ENCODE results near the gene SEC31B.

SEC31B gene

GRCh38 chr10:100468978-100469377, 50.7 kb downstream of the SEC31B start:
- no peak overlapping the region for H3K4me3 ChIP-seq (ENCODE audit: low read length)
- no peak overlapping the region for H3K4me2 ChIP-seq (ENCODE audit: low read length)
- H3K27me3 ChIP-seq (ENCODE audit: control insufficient read depth, insufficient read depth, low read length) = peaks cover 68% of the 10 kb centered on the region
- H3K9ac ChIP-seq (ENCODE audit: low read depth, low read length) = no peak overlapping the region
- no peaks in the 10 kb centered on the region for H3K36me3 ChIP-seq (ENCODE audit: insufficient read depth, low read length)
- no peaks in the 10 kb centered on the region for H3K4me1 ChIP-seq (ENCODE audit: control insufficient read depth, insufficient read depth, low read length)
- H3K9me3 ChIP-seq (replicated peaks; ENCODE audit: low read length) = no peaks in the 10 kb centered on the region

GRCh38 chr10:100468322-100468721, 51.3 kb downstream of the SEC31B start:
- Histone ChIP-seq H3K27me3 (ENCODE audit: control insufficient read depth, insufficient read depth, low read length) (peaks cover 68% of the 10 kb centered on the region), H3K9ac (ENCODE audit: low read depth, low read length) (no peak overlapping the region), H3K36me3 (ENCODE audit: insufficient read depth, low read length) (no peaks in the 10 kb centered on the region)

GRCh38 chr10:100462709-100463108, 57.0 kb downstream of the SEC31B start, which contains the start of gene WNT8B:
Gene WNT8B (plus strand): TSS chr10:100463009. CDS start chr10:100463169, 160 bp downstream.
- H3K27me3 ChIP-seq (ENCODE audit: control insufficient read depth, insufficient read depth, low read length) = peaks cover 56% of the 10 kb centered on the region
- no peaks in the 10 kb centered on the region for H3K4me1 ChIP-seq (ENCODE audit: control insufficient read depth, insufficient read depth, low read length)
- no peak within 1 kb of the TSS for H3K4me3 ChIP-seq (ENCODE audit: low read length)
- no peak within 1 kb of the TSS for H3K4me2 ChIP-seq (ENCODE audit: low read length)
- no peak within 1 kb of the TSS for H3K9ac ChIP-seq (ENCODE audit: low read depth, low read length)
- H3K36me3 ChIP-seq (ENCODE audit: insufficient read depth, low read length) = no peaks in the 10 kb centered on the region
- no peaks in the 10 kb centered on the region for H3K9me3 ChIP-seq (replicated peaks; ENCODE audit: low read length)

More at GRCh38 chr10:100468322-100468721, 51.3 kb downstream of the SEC31B start:
- Histone ChIP-seq H3K9me3 (replicated peaks; ENCODE audit: low read length) (no peaks in the 10 kb centered on the region), H3K4me1 (ENCODE audit: control insufficient read depth, insufficient read depth, low read length) (no peaks in the 10 kb centered on the region), H3K4me3 (ENCODE audit: low read length) (no peak overlapping the region), H3K4me2 (ENCODE audit: low read length) (no peak overlapping the region)

- peaks cover 27% of the 10 kb centered on the region for H3K27me3 ChIP-seq (ENCODE audit: control insufficient read depth, insufficient read depth, low read length)
- H3K4me2 ChIP-seq (ENCODE audit: low read length) = no peak overlapping the region
- H3K4me1 ChIP-seq (ENCODE audit: control insufficient read depth, insufficient read depth, low read length) = no peaks in the 10 kb centered on the region
- no peaks in the 10 kb centered on the region for H3K9me3 ChIP-seq (replicated peaks; ENCODE audit: low read length)
- H3K4me3 ChIP-seq (ENCODE audit: low read length) = no peak overlapping the region
- H3K9ac ChIP-seq (ENCODE audit: low read depth, low read length) = no peak overlapping the region
- no peaks in the 10 kb centered on the region for H3K36me3 ChIP-seq (ENCODE audit: insufficient read depth, low read length)
These were observed 70.7 kb downstream of the SEC31B start for GRCh38 chr10:100448951-100449350.

GRCh38 chr10:100447663-100448062, 72.0 kb downstream of the SEC31B start:
- Histone ChIP-seq H3K27me3 (ENCODE audit: control insufficient read depth, insufficient read depth, low read length) (peaks cover 27% of the 10 kb centered on the region), H3K9me3 (replicated peaks; ENCODE audit: low read length) (no peaks in the 10 kb centered on the region), H3K4me1 (ENCODE audit: control insufficient read depth, insufficient read depth, low read length) (no peaks in the 10 kb centered on the region), H3K4me3 (ENCODE audit: low read length) (no peak overlapping the region), H3K36me3 (ENCODE audit: insufficient read depth, low read length) (no peaks in the 10 kb centered on the region), H3K9ac (ENCODE audit: low read depth, low read length) (no peak overlapping the region), H3K4me2 (ENCODE audit: low read length) (no peak overlapping the region)

- H3K4me3 ChIP-seq (ENCODE audit: low read length) = no peak overlapping the region
- no peaks in the 10 kb centered on the region for H3K4me1 ChIP-seq (ENCODE audit: control insufficient read depth, insufficient read depth, low read length)
- H3K4me2 ChIP-seq (ENCODE audit: low read length) = no peak overlapping the region
- no peaks in the 10 kb centered on the region for H3K36me3 ChIP-seq (ENCODE audit: insufficient read depth, low read length)
- no peaks in the 10 kb centered on the region for H3K9me3 ChIP-seq (replicated peaks; ENCODE audit: low read length)
- H3K27me3 ChIP-seq (ENCODE audit: control insufficient read depth, insufficient read depth, low read length) = peaks cover 27% of the 10 kb centered on the region
- no peak overlapping the region for H3K9ac ChIP-seq (ENCODE audit: low read depth, low read length)
These were observed 73.4 kb downstream of the SEC31B start for GRCh38 chr10:100446130-100446761.

GRCh38 chr10:100442548-100442947, 77.1 kb downstream of the SEC31B start:
- Histone ChIP-seq H3K27me3 (ENCODE audit: control insufficient read depth, insufficient read depth, low read length) (peaks cover 12% of the 10 kb centered on the region), H3K9ac (ENCODE audit: low read depth, low read length) (no peak overlapping the region), H3K9me3 (replicated peaks; ENCODE audit: low read length) (no peaks in the 10 kb centered on the region), H3K4me3 (ENCODE audit: low read length) (no peak overlapping the region), H3K4me2 (ENCODE audit: low read length) (no peak overlapping the region), H3K36me3 (ENCODE audit: insufficient read depth, low read length) (no peaks in the 10 kb centered on the region), H3K4me1 (ENCODE audit: control insufficient read depth, insufficient read depth, low read length) (no peaks in the 10 kb centered on the region)

- H3K4me3 ChIP-seq (ENCODE audit: low read length) = no peak overlapping the region
- no peaks in the 10 kb centered on the region for H3K4me1 ChIP-seq (ENCODE audit: control insufficient read depth, insufficient read depth, low read length)
- no peaks in the 10 kb centered on the region for H3K27me3 ChIP-seq (ENCODE audit: control insufficient read depth, insufficient read depth, low read length)
- H3K36me3 ChIP-seq (ENCODE audit: insufficient read depth, low read length) = no peaks in the 10 kb centered on the region
- H3K4me2 ChIP-seq (ENCODE audit: low read length) = no peak overlapping the region
- H3K9ac ChIP-seq (ENCODE audit: low read depth, low read length) = no peak overlapping the region
- H3K9me3 ChIP-seq (replicated peaks; ENCODE audit: low read length) = no peaks in the 10 kb centered on the region
These were observed 80.9 kb downstream of the SEC31B start for GRCh38 chr10:100438674-100439315.

Measured in skeletal muscle satellite cell (primary cell).